ENCODE results near the gene SLC16A10. TPM values are rescaled to one million over a fixed set of nuclear protein-coding genes. Genes with fewer than 3 reads are reported as not detected.

The SLC16A10 gene
- total and polyA plus RNA-seq, 2 of the 13 experiments (the other 11 are each of a cell fraction or from before 2014, with no cell fraction given), result 8.2 to 20.1 TPM

DNA sequence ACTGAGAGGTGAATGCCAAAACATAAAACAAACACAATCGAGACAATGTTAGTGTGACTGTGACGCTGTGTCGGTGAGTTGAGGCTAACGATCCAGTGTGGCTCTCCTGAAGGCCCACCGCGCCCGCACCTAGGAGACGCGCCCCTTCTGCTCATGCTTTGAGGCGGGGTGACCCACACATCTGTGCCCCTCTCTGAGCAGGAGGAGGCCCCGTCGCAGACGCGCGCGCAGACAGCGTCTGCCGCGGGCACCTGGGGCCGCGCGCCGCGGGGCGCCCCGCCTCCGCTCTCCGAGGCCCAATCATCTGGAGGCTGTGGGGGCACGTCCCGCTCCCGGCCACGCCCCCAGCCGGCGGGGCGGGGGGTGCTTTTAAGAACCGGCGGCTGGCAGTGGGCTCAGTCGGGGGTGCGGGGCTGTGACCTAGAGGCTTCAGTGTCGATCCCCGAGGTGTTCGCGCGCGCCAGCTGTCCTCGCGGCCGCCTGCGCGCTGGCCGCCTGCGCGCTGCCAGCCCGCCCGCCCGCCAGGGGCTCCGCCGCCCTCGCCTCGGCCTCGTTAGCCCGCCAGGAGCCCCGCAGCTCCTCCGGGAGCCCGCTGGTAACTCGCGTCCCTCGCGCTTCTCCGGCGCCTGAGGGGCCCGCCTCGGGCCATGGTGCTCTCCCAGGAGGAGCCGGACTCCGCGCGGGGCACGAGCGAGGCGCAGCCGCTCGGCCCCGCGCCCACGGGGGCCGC, at the start of gene SLC16A10 (continued):
- TF ChIP-seq MLLT10 (CRISPR knock-in tag; IDR thresholded peaks at IDR 0.05), result no peak
- peak; percentile 71 for TF ChIP-seq TAF15 (IDR thresholded peaks at IDR 0.05; ENCODE audit: low read depth, low read length, poor library complexity, severe bottlenecking)
- TF ChIP-seq SP5 (CRISPR knock-in tag; IDR thresholded peaks at IDR 0.05; ENCODE audit: borderline replicate concordance, low read depth), result peak; percentile 55
- peak; percentile 31; the same call in 1 of the 2 replicates for TF ChIP-seq MXD4 (CRISPR knock-in tag; IDR thresholded peaks at IDR 0.05)
- TF ChIP-seq, protein P1, sequence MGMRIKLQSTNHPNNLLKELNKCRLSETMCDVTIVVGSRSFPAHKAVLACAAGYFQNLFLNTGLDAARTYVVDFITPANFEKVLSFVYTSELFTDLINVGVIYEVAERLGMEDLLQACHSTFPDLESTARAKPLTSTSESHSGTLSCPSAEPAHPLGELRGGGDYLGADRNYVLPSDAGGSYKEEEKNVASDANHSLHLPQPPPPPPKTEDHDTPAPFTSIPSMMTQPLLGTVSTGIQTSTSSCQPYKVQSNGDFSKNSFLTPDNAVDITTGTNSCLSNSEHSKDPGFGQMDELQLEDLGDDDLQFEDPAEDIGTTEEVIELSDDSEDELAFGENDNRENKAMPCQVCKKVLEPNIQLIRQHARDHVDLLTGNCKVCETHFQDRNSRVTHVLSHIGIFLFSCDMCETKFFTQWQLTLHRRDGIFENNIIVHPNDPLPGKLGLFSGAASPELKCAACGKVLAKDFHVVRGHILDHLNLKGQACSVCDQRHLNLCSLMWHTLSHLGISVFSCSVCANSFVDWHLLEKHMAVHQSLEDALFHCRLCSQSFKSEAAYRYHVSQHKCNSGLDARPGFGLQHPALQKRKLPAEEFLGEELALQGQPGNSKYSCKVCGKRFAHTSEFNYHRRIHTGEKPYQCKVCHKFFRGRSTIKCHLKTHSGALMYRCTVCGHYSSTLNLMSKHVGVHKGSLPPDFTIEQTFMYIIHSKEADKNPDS (CRISPR knock-in tag; IDR thresholded peaks at IDR 0.05), result 0 out of 2 replicates have a peak, but pooled peaks have one; percentile 27
- peak; percentile 35; the same call in 1 of the 2 replicates for TF ChIP-seq ELF3 (CRISPR knock-in tag; IDR thresholded peaks at IDR 0.05)
- TF ChIP-seq ZBTB14 (CRISPR knock-in tag; IDR thresholded peaks at IDR 0.05), result peak; percentile 84
- TF ChIP-seq TSC22D2 (CRISPR knock-in tag; IDR thresholded peaks at IDR 0.05; ENCODE audit: borderline replicate concordance), result no peak
- peak; percentile 16; the same call in 1 of the 2 replicates for TF ChIP-seq FOXC1 (CRISPR knock-in tag; IDR thresholded peaks at IDR 0.05; ENCODE audit: borderline replicate concordance)
- no peak for TF ChIP-seq EED (CRISPR knock-in tag; IDR thresholded peaks at IDR 0.05)
- TF ChIP-seq AGO2 (optimal IDR thresholded peaks at IDR 0.05; ENCODE audit: low read depth, low read length), result peak; percentile 68
- TF ChIP-seq ASH2L (IDR thresholded peaks at IDR 0.05; ENCODE audit: insufficient read length, low read depth, low read length), result peak; percentile 9
- TF ChIP-seq GMEB1 (CRISPR knock-in tag; IDR thresholded peaks at IDR 0.05; ENCODE audit: borderline replicate concordance), result peak; percentile 52; the same call in 1 of the 2 replicates
- TF ChIP-seq ZNF124 (CRISPR knock-in tag; IDR thresholded peaks at IDR 0.05), result 0 out of 2 replicates have a peak, but pooled peaks have one; percentile 17
- peak; percentile 91 for TF ChIP-seq HNRNPH1 (optimal IDR thresholded peaks at IDR 0.05; ENCODE audit: low read depth, low read length)
- TF ChIP-seq ZNF772 (CRISPR knock-in tag; IDR thresholded peaks at IDR 0.05), result peak; percentile 22; the same call in 1 of the 2 replicates
- peak; percentile 68; the same call in 1 of the 2 replicates for TF ChIP-seq TFDP1 (CRISPR knock-in tag; IDR thresholded peaks at IDR 0.05; ENCODE audit: borderline replicate concordance)
- TF ChIP-seq RAD21 (CRISPR knock-in tag; IDR thresholded peaks at IDR 0.05), result peak; percentile 61; the same call in 1 of the 2 replicates
- peak; percentile 73; the same call in 1 of the 2 replicates for TF ChIP-seq DR1 (CRISPR knock-in tag; IDR thresholded peaks at IDR 0.05)
- TF ChIP-seq ZNF720 (CRISPR knock-in tag; IDR thresholded peaks at IDR 0.05), result no peak
